Loucy (cell line): Measurements from ENCODE around the gene PSMD14.
A peak's percentile ranks its signal among the peaks of the same experiment; 100 is the strongest.

Experiments used
- H2AFZ ChIP-seq: fragments of 200-600 bp; sonication (generic); 2 replicates; pipeline ENCODE4 v1.6.0; 2016; ENCODE audit warnings: antibody characterized with exemption, mild to moderate bottlenecking, low read length, moderate library complexity
- H3F3A ChIP-seq: fragments of 200-600 bp; 2 replicates; pipeline ENCODE4 v1.6.0; 2016; ENCODE audit warnings: antibody characterized with exemption, low read depth, mild to moderate bottlenecking
- H3K27me3 ChIP-seq: fragments of 200-600 bp; sonication (generic); 2 replicates; pipeline ENCODE4 v1.6.1; 2014; ENCODE audit warnings: low read length, mild to moderate bottlenecking; ENCODE audit not compliant: insufficient read depth, poor library complexity, severe bottlenecking
- H3K36me3 ChIP-seq: fragments of 200-600 bp; sonication (generic); 2 replicates; pipeline ENCODE4 v1.6.1; 2016; ENCODE audit warnings: low read length; ENCODE audit not compliant: insufficient read depth
- H3K4me1 ChIP-seq: fragments of 200-600 bp; sonication (generic); 2 replicates; pipeline ENCODE4 v1.5.1; 2014; ENCODE audit warnings: low read length, mild to moderate bottlenecking; ENCODE audit not compliant: insufficient read depth, poor library complexity, severe bottlenecking
- H3K4me2 ChIP-seq: fragments of 200-600 bp; sonication (generic); 2 replicates; pipeline ENCODE4 v1.6.0; 2014; ENCODE audit warnings: antibody characterized with exemption, low read length, low read depth, mild to moderate bottlenecking; ENCODE audit not compliant: poor library complexity, severe bottlenecking
- H3K4me3 ChIP-seq: fragments of 200-600 bp; sonication (generic); 2 replicates; pipeline ENCODE4 v1.5.1; 2014; ENCODE audit warnings: low read length, mild to moderate bottlenecking, mixed read lengths; ENCODE audit not compliant: poor library complexity, severe bottlenecking
- H3K79me2 ChIP-seq: fragments of 200-600 bp; sonication (generic); 2 replicates; pipeline ENCODE4 v1.6.1; 2014; ENCODE audit warnings: low read length; ENCODE audit not compliant: insufficient read depth
- H3K9ac ChIP-seq: fragments of 200-600 bp; sonication (generic); 2 replicates; pipeline ENCODE4 v1.6.0; 2014; ENCODE audit warnings: mild to moderate bottlenecking, low read depth, low read length, moderate library complexity; ENCODE audit not compliant: poor library complexity, severe bottlenecking
- H3K9me2 ChIP-seq: fragments of 200-600 bp; sonication (generic); replicated peaks from 2 replicates; pipeline ENCODE4 v1.6.1; 2016; ENCODE audit warnings: low read depth, low read length, mixed read lengths
- H3K9me3 ChIP-seq: fragments of 200-600 bp; sonication (generic); 2 replicates; pipeline ENCODE4 v1.6.1; 2014; ENCODE audit warnings: mild to moderate bottlenecking, antibody characterized with exemption, low read length, low read depth; ENCODE audit not compliant: insufficient read depth
- H4K20me1 ChIP-seq: fragments of 200-600 bp; sonication (generic); 2 replicates; pipeline ENCODE4 v1.6.0; 2014; ENCODE audit warnings: antibody characterized with exemption, low read length, mild to moderate bottlenecking; ENCODE audit not compliant: insufficient read depth, poor library complexity, severe bottlenecking
- CTCF ChIP-seq: fragments of 200-600 bp; sonication (generic); conservative IDR thresholded peaks from 2 replicates; pipeline ENCODE4 v1.5.1; 2014; ENCODE audit warnings: mild to moderate bottlenecking, antibody characterized with exemption, low read length
- EZH2phosphoT487 ChIP-seq: fragments of 200-600 bp; IDR thresholded peaks from 2 replicates; pipeline ENCODE4 v1.6.1; 2018; ENCODE audit warnings: antibody characterized with exemption, mild to moderate bottlenecking, moderate library complexity, borderline replicate concordance

Gene PSMD14

GRCh38 chr2:161308178-161308955, at the start of gene PSMD14:
PSMD14 (plus strand) TSS chr2:161308425; CDS start chr2:161318826, 10,401 bp downstream.
- Histone ChIP-seq H3K79me2 (peaks cover 55% of the 10 kb centered on the region), H4K20me1 (peaks cover 44% of the 10 kb centered on the region), H3K4me1 (peaks cover 35% of the 10 kb centered on the region), H3K9me3 (no peaks in the 10 kb centered on the region), H3F3A (no peaks in the 10 kb centered on the region), H3K36me3 (no peaks in the 10 kb centered on the region), H3K4me3 (peak within 1 kb of the TSS; percentile 93), H3K9ac (peak within 1 kb of the TSS; percentile 87), H3K27me3 (no peaks in the 10 kb centered on the region), H3K9me2 (no peaks in the 10 kb centered on the region), H2AFZ (peak within 1 kb of the TSS; percentile 92), H3K4me2 (peak within 1 kb of the TSS; percentile 93)
- TF ChIP-seq CTCF (no peak), EZH2phosphoT487 (no peak)

GRCh38 chr2:161265874-161266273, 42.4 kb upstream of the PSMD14 start:
- H2AFZ ChIP-seq = no peak overlapping the region
- H3K4me3 ChIP-seq = no peak overlapping the region
- H3K4me1 ChIP-seq = no peaks in the 10 kb centered on the region
- no peak overlapping the region for H3K4me2 ChIP-seq
- no peaks in the 10 kb centered on the region for H3K9me2 ChIP-seq
- H3F3A ChIP-seq = no peaks in the 10 kb centered on the region
- H3K36me3 ChIP-seq = no peaks in the 10 kb centered on the region
- no peaks in the 10 kb centered on the region for H4K20me1 ChIP-seq
- no peaks in the 10 kb centered on the region for H3K27me3 ChIP-seq
- H3K9me3 ChIP-seq = no peaks in the 10 kb centered on the region
- no peaks in the 10 kb centered on the region for H3K79me2 ChIP-seq
- TF ChIP-seq CTCF = no peak
- TF ChIP-seq EZH2phosphoT487 = no peak
- H3K9ac ChIP-seq = no peak overlapping the region

- Histone ChIP-seq H3K27me3 (no peaks in the 10 kb centered on the region), H3K9ac (no peak overlapping the region), H3K4me1 (no peaks in the 10 kb centered on the region), H3K9me3 (no peaks in the 10 kb centered on the region), H3K36me3 (no peaks in the 10 kb centered on the region), H3K79me2 (no peaks in the 10 kb centered on the region), H3K4me2 (no peak overlapping the region), H2AFZ (no peak overlapping the region), H3K9me2 (no peaks in the 10 kb centered on the region), H3K4me3 (no peak overlapping the region), H4K20me1 (no peaks in the 10 kb centered on the region), H3F3A (no peaks in the 10 kb centered on the region)
- no peak for TF ChIP-seq CTCF
- no peak for TF ChIP-seq EZH2phosphoT487
Measured at GRCh38 chr2:161269111-161269510, 39.1 kb upstream of the PSMD14 start.
